SK-MEL-5 (cell line): Measurements from ENCODE around the gene SMIM45. TPM values are rescaled to one million over a fixed set of nuclear protein-coding genes. Genes with fewer than 3 reads are reported as not detected.

ENCODE experiments used
- total RNA-seq: library from RNA; depleted of rRNA; stranded (reverse); fragments of >200 nt; shearing (Covaris generic); gene quantifications from 2 replicates; pipeline ENCODE4 v1.2.3, GENCODE V29; 2014; rRNA removed

Gene SMIM45

Other genes with a start within 250 kb of the SMIM45 start
- 6.5 and 8.8 TPM in 2 replicates for gene CCDC134, start 151.5 kb upstream of the SMIM45 start, total RNA-seq
- gene SREBF2, start 119.0 kb upstream of the SMIM45 start, total RNA-seq: 61.7 and 64.4 TPM in 2 replicates
- not detected in 2 replicates for gene SHISA8, start 37.1 kb upstream of the SMIM45 start, total RNA-seq
- gene TNFRSF13C, start 25.3 kb upstream of the SMIM45 start, total RNA-seq: 0.11 and 0.19 TPM in 2 replicates
- 38.7 and 47.3 TPM in 2 replicates for gene CENPM, start 5.0 kb upstream of the SMIM45 start, total RNA-seq
- 25.6 and 25.9 TPM in 2 replicates for gene SEPTIN3, start 17.3 kb downstream of the SMIM45 start, total RNA-seq
- 0.19 TPM in 1 of 2 replicates, not detected in the other for gene WBP2NL, start 46.6 kb downstream of the SMIM45 start, total RNA-seq
- 73.0 and 75.1 TPM in 2 replicates for gene NAGA, start 118.7 kb downstream of the SMIM45 start, total RNA-seq
- 0.16 and 0.34 TPM in 2 replicates for gene PHETA2, start 122.1 kb downstream of the SMIM45 start, total RNA-seq
- gene SMDT1, start 127.5 kb downstream of the SMIM45 start, total RNA-seq: 17.4 and 19.5 TPM in 2 replicates
- 126 and 130 TPM in 2 replicates for gene NDUFA6, start 138.6 kb downstream of the SMIM45 start, total RNA-seq
- 0.21 and 0.24 TPM in 2 replicates for gene CYP2D6, start 178.7 kb downstream of the SMIM45 start, total RNA-seq